Type B pancreatic cell (in vitro differentiated cells): ENCODE measurements around the gene MBIP. TPM values are rescaled to one million over a fixed set of nuclear protein-coding genes. Genes with fewer than 3 reads are reported as not detected.
"Not testable (repeated sequence)": the region's sequence is repeated elsewhere in the genome, so short reads cannot be mapped to it uniquely, and the experiment has no call there.

Experiments
- DNase-seq: peaks from one replicate; pipeline ENCODE4 v3.0.0; 2021; ENCODE audit warnings: mixed read lengths; ENCODE audit not compliant: unreplicated experiment; ENCODE audit errors: extremely low spot score
- H3K27ac Mint-ChIP-seq: 2 replicates; pipeline ENCODE4 v1.8.0; 2021; ENCODE audit warnings: mild to moderate bottlenecking, mixed read lengths
- H3K27me3 Mint-ChIP-seq: 2 replicates; pipeline ENCODE4 v1.8.0; 2021; ENCODE audit warnings: mixed read lengths
- H3K36me3 Mint-ChIP-seq: 2 replicates; pipeline ENCODE4 v1.8.0; 2021; ENCODE audit warnings: mixed read lengths
- H3K4me1 Mint-ChIP-seq: one replicate; pipeline ENCODE4 v1.8.0; 2021; ENCODE audit warnings: mixed read lengths; ENCODE audit not compliant: unreplicated experiment
- H3K4me3 Mint-ChIP-seq: 2 replicates; pipeline ENCODE4 v1.8.0; 2021; ENCODE audit warnings: mild to moderate bottlenecking, mixed read lengths
- H3K9me3 Mint-ChIP-seq: 2 replicates; pipeline ENCODE4 v1.8.0; 2021; ENCODE audit warnings: mixed read lengths
- CTCF ChIP-seq: fragments of 200-600 bp; sonication (generic); conservative IDR thresholded peaks from 2 replicates; pipeline ENCODE4 v1.5.0; 2021; ENCODE audit warnings: antibody characterized with exemption, mild to moderate bottlenecking
- total RNA-seq: library from RNA; stranded (reverse); gene quantifications from 2 replicates; pipeline ENCODE4 v1.2.1, GENCODE V29; 2021; ENCODE audit warnings: low replicate concordance

The MBIP gene
- total RNA-seq, 1 donor from 2014 or later, result 39.9 TPM

DNA sequence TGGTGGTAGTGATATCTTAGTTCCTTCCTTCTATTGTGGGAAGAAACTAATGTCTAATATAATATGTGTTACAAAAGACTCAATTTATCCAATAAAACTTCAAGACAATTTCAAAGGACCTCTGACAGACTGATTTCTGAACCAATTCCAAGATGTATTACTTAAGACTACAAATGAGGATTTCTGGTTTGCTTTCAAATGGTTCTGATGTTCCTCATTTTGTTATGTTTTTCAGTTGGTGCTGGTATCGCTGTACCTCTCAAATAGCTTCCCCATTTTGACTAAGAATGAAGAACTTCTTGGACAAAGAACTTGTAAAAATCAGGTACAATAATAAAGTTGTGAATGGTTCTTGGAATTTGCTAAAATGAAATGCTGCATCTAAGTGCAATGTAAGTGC is 19.4 kb upstream of the MBIP start:
- Mint-ChIP-seq H3K36me3 (no peaks in the 10 kb centered on the region), H3K27me3 (peaks cover 14% of the 10 kb centered on the region), H3K4me1 (no peaks in the 10 kb centered on the region), H3K27ac (no peak overlapping the region), H3K9me3 (no peaks in the 10 kb centered on the region), H3K4me3 (no peak overlapping the region)
- DNase-seq, result no peak
- no peak for TF ChIP-seq CTCF

DNA sequence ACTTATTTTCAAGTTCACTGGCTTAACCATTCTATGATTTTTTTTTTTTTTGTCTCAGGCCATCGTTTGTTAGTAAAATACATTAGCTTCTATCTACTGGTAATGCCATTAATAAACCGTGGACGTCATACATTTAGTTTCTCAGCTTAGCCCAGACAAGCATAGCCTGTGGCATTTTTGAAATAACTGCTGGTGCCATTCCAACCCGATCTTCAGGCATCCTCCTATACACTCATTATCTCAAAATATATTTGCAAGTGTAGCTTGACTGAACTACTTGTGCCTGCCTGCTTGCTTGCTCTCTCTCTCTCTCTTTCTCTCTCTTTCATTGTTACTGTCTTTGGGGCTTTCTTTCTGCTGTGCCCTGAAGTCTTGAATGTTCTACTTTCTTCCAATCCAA is 12.7 kb upstream of the MBIP start:
- Mint-ChIP-seq H3K4me1 (no peaks in the 10 kb centered on the region), H3K4me3 (no peak overlapping the region), H3K36me3 (no peaks in the 10 kb centered on the region), H3K27ac (no peak overlapping the region), H3K27me3 (peaks cover 17% of the 10 kb centered on the region), H3K9me3 (no peaks in the 10 kb centered on the region)
- no peak for TF ChIP-seq CTCF
- no peak for DNase-seq

GRCh38 chr14:36327573-36327972 is 7.1 kb upstream of the MBIP start:
- H3K4me1 Mint-ChIP-seq, DNase-seq, H3K4me3 Mint-ChIP-seq, H3K9me3 Mint-ChIP-seq, H3K36me3 Mint-ChIP-seq, H3K27ac Mint-ChIP-seq: not testable (repeated sequence)
- H3K27me3 Mint-ChIP-seq, result peaks cover 33% of the 10 kb centered on the region

DNA sequence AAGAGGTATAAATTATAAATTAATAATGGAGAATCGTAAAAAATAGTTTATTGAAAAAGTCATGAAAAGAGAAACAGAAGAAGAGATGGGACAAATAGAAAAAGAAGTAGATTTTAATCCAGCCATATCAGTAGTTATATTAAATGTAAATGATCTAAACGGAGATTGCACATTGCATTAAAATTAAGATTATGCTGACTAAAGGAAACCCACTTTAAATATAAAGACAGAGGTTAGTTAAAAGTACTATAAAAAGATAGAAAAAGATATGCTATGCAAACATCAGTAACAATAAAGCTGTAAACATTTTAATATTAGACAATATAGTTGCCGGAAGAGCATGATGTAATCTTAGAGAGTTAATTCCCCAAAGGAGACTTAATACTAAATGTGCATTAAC is 5.4 kb upstream of the MBIP start:
- Mint-ChIP-seq H3K27me3 (peaks cover 24% of the 10 kb centered on the region), H3K4me3 (no peak overlapping the region), H3K36me3 (no peaks in the 10 kb centered on the region)

GRCh38 chr14:36324897-36325296 is 4.5 kb upstream of the MBIP start:
- no peaks in the 10 kb centered on the region for H3K36me3 Mint-ChIP-seq
- H3K9me3 Mint-ChIP-seq, result peaks cover 3% of the 10 kb centered on the region
- peaks cover 28% of the 10 kb centered on the region for H3K27me3 Mint-ChIP-seq
- no peak overlapping the region for H3K4me3 Mint-ChIP-seq
- peaks cover 4% of the 10 kb centered on the region for H3K4me1 Mint-ChIP-seq
- DNase-seq, result no peak
- no peak overlapping the region for H3K27ac Mint-ChIP-seq
- TF ChIP-seq CTCF, result no peak

More for the DNA sequence above, 5.4 kb upstream of the MBIP start:
- no peak for TF ChIP-seq CTCF
- Mint-ChIP-seq H3K4me1 (peaks cover under 1% of the 10 kb centered on the region), H3K27ac (no peak overlapping the region), H3K9me3 (no peaks in the 10 kb centered on the region)
- DNase-seq, result no peak

DNA sequence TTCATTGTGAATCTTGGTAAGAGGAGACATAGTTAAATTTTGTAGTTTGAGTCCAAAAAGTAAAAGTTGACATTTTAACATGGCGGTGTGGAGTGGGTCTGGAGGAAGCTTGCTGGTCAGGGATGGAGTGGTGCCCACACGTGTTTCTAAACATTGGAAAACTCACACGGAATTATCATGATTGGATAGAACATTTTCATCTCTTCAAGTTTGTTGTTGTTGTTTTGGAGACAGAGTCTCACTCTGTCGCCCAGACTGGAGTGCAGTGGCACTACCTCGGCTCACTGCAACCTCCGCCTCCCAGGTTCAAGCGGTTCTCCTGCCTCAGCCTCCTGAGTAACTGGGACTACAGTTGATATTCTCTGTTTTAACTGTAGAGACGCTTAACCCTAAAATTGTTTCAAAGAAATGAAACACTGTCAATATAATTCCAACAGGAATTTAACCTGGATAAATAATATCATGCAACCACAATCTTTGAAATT is 502 bp upstream of the MBIP start:
- TF ChIP-seq CTCF, result no peak

More for the DNA sequence above, 502 bp upstream of the MBIP start:
- Mint-ChIP-seq H3K36me3 (no peaks in the 10 kb centered on the region), H3K4me1 (peaks cover 13% of the 10 kb centered on the region), H3K4me3 (peak overlapping the region; percentile 95), H3K27ac (peak overlapping the region; percentile 92), H3K9me3 (peaks cover 3% of the 10 kb centered on the region), H3K27me3 (peaks cover 19% of the 10 kb centered on the region)
- DNase-seq, result no peak
